Lung microvascular endothelial cell (primary cell): ENCODE measurements around the gene MRPS31. TPM values are rescaled to one million over a fixed set of nuclear protein-coding genes. Genes with fewer than 3 reads are reported as not detected.
"Not testable (repeated sequence)": the region's sequence is repeated elsewhere in the genome, so short reads cannot be mapped to it uniquely, and the experiment has no call there.

Experiments
- DNase-seq, 2 donors: peaks; one replicate each; pipeline versions ENCODE4 v3.0.0 to v3.0.0-alpha.2; 2010; ENCODE audit warnings: low read depth in 2 of 2
- total RNA-seq: library from RNA; depleted of rRNA; stranded (reverse); fragments of >200 nt; gene quantifications from 2 replicates; pipeline ENCODE4 v1.2.1, GENCODE V29; 2014

Gene MRPS31
- total RNA-seq, 1 donor from 2014 or later, result 8.1 TPM

- DNase-seq, result no peak
Measured at GRCh38 chr13:40762849-40763248, 8.1 kb downstream of the MRPS31 start.

DNA sequence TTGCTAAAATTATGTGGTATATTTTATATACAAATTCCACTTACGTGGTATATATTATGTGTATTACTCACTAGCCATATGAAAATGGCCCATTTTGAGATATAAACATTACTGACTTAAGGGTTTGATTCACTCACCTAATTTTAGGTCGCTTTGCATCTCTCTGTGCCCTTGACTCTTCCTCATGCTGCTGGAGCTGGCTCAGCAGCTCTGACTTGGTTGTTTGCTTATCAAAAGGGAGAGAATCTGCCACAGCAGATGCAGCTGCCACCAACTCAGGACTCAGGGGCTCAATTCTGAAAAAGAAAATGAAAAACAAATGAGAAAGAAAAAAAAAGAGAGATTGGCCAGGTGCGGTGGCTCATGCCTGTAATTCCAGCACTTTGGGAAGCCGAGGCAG lies 12.2 kb downstream of the MRPS31 start:
- DNase-seq, result no peak

GRCh38 chr13:40756042-40756441 lies 14.9 kb downstream of the MRPS31 start:
- no peak for DNase-seq

DNA sequence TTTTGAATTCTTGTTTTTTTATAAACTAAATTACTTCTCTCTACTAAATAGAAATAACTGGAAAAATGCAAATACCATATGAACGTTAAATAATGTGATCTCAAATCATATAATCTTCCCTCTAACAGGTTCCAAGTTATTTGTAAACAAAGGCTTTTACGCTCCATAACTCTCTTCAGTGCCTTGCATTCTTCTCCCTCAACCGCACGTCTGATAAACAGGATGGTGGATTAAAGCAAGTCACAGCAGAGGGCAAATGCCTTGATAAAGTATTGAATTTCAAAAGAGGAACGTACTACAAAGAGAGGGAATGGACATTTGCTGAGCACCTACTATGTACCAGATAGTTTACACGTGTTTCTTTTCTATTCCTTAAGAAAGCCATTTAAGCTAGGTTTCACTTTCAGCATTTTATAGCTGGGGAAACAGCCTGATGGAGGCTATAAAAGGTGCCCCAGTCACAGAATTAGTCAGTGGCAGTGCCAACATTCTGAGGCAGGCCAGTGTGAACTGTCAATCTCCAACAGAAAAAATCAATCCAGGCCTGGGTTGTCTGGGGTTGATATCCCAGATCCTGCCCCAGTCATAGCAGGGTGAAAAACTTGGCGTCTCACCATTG lies 15.8 kb downstream of the MRPS31 start:
- DNase-seq, result no peak

GRCh38 chr13:40749327-40749726 lies 21.7 kb downstream of the MRPS31 start:
- DNase-seq, result peak in 1 of 2 donors; percentile 6

DNA sequence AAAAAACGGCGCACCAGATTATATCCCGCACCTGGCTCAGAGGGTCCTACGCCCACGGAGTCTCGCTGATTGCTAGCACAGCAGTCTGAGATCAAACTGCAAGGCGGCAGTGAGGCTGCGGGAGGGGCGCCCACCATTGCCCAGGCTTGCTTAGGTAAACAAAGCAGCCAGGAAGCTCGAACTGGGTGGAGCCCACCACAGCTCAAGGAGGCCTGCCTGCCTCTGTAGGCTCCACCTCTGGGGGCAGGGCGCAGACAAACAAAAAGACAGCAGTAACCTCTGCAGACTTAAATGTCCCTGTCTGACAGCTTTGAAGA lies 35.8 kb downstream of the MRPS31 start:
- not testable (repeated sequence) for DNase-seq

- DNase-seq, result not testable (repeated sequence)
Measured at GRCh38 chr13:40734536-40735231, 36.3 kb downstream of the MRPS31 start.

GRCh38 chr13:40732658-40733057 lies 38.3 kb downstream of the MRPS31 start:
- no peak for DNase-seq

GRCh38 chr13:40728595-40728994 lies 42.4 kb downstream of the MRPS31 start:
- no peak for DNase-seq

DNA sequence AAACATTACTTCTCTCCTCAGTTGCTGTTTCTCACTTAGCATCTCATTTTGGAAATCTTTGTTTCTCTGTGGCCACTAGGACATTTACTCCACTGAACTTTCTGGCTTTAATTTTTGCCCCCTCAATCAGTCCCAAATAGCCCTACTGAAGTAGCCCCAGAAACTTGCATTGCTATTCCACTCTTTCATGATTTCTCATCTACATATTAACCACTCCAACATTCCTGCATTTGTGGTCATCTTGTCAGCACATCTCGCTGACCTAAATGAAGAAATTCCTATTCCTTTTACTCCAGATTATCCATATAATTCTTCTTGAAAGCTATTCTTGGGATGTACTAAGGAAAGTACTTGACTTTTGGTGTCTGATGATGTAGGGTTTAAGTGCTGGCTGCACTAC lies 56.6 kb downstream of the MRPS31 start:
- DNase-seq, result not testable (repeated sequence)

DNA sequence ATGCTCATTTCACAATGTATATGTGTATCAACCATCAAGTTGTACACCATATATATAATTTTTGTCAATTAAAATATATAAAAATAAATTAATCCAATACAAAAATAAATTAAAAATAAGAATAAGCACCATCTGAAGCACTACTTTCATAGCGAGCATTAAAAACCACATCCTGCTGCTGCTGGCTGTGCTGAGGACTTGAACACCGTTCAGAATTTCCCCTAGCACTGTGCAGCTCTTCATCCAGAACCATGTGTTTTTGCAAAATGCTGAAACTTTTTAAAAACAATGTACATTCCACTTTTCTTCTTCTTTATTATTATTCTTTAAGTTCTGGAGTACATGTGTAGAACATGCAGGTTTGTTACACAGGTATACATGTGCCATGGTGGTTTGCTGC lies 64.6 kb downstream of the MRPS31 start:
- no peak for DNase-seq

DNA sequence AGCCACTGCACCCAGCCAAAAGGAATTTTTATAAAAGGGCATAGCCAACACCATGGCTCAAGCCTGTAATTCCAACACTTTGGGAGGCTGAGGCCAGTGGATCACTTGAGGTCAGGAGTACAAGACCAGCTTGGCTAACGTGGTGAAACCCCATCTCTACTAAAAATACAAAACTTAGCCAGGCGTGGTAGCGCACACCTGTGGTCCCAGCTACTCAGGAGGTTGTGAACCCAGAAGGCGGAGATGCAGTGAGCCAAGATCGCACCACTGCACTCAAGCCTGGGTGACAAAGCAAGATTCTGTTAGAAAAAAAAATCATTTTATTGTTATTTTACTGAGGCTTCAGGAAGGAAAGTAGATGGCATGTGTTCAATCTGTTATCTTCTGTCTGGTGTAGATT lies 73.3 kb downstream of the MRPS31 start:
- DNase-seq, result no peak

DNA sequence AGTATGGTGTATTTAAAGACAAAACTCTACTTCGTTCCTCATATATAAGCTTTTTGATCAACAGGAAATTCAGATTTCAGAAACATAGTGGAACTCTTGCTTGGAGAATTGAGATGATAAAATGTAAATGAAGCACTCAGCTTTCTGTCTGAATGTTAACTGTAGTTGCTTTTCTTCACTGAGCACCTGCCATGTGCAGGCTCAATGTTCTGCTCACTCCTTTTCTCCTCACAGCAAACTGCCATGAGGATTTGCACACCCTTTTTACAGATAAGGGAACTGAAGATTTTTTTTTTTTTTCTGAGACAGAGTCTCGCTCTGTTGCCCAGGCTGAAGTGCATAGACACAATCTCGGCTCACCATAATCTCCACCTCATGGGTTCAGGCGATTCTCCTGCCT lies 76.6 kb downstream of the MRPS31 start:
- DNase-seq, result no peak

- peak in 1 of 2 donors; percentile 55 for DNase-seq
Measured at GRCh38 chr13:40692946-40693345, 78.0 kb downstream of the MRPS31 start.

GRCh38 chr13:40688781-40689180 lies 82.2 kb downstream of the MRPS31 start:
- DNase-seq, result no peak

GRCh38 chr13:40682449-40683240 lies 88.3 kb downstream of the MRPS31 start:
- DNase-seq, result peak; percentile 37 to 50

DNA sequence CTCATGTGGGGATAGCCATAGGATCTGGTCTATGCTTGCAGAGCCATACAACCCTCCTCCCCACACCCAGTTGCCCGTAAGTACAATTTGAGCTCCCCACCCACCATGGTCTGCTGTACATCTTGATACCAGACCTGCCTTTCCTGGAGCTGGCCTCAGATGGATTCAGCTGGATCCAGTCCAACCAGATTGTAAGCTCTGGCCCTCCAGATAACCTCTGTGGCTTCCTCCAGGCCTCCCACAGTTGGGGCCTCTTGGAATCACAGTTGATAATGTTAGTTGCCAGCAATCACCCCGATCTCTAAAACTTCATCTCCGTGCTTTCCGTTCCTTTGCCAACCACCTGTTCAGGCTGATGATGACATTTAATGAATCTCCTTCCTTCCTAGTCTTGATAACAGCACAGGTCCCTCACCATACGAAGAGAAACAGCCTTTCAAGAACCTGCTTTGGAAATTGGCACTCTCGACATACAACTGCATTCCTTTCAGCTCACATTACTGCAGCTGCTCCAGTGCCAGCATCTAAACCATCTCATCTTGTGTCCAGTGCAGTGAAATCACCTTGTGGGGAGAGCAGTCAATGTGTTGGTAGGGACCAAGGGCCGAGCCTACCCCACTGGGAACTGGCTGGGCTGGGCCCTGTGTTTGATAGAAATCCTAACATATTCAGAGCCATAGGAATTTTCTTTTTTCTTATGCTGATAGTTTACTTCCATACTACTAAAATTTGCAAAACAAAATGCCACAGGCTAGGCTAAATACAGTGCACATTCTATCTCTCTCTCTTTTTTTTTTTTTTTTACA lies 89.4 kb downstream of the MRPS31 start:
- peak; percentile 50 to 69 for DNase-seq

DNA sequence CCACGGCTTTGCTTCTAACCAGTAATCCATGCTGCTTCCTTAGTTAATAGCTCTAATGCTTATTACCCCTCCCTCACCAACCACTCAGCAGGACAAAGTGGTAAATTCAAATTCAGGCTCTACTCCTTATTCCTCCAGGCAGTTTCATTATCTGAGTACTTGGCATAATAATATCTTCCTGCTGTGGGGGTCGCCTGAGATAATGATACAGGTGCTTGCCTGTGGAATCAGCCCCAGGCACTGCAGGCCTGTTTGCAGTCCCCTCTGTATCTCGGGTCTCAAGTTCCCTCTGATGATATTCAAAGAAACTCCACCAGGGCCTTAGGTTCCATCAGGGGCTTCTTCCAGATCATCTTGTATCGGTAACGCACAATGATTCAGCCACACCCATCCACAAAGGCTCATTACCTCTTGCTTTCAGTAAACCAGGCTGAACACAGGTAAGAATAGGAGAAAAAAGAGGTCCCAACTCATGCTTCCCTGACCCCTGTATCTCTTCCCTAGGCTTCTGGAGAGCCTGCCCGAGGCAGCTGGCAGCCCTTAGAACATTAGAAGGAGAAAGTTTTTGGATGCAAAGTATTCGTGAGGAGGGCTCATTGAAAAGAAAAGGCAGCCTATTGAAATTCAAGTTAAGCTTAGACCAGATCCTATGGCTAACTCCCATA lies 90.2 kb downstream of the MRPS31 start:
- no peak for DNase-seq

DNA sequence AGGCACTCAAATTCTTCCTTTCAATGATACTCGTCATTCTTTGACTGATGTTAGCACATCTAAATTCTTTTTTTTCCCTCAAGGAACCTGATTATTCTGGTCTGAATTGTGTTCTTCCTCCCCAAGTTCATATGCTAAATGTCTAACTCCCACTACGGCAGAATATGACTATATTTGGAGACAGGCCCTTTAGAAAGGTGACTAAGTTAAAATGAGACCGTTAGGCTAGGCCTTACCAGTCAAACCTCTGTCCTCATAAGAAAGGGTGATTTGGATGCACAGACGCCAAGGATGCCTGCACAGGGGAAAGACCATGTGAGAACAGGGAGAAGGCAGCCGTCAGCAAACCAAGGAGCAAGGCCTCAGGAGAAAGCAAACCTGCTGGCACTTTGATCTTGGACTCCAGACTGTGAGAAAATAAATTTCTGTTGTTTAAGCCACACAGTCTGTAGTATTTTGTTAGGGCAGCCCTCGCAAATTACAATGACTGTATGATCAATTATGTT lies 91.5 kb downstream of the MRPS31 start:
- no peak for DNase-seq
